Thoracic aorta (tissue), 2 donors: Measurements from ENCODE around the gene GAN. TPM values are rescaled to one million over a fixed set of nuclear protein-coding genes. Genes with fewer than 3 reads are reported as not detected.

ENCODE experiments used
- ATAC-seq: fragments of 150-250 bp; one replicate; pipeline ENCODE4 v1.8.0; 2017; ENCODE audit warnings: low read depth; ENCODE audit not compliant: insufficient number of reproducible peaks, low FRiP score
- DNase-seq: peaks from one replicate; pipeline ENCODE4 v3.0.0-alpha.2; 2020; ENCODE audit warnings: low spot score
- H3K27ac ChIP-seq, 2 donors: fragments of 200-600 bp; sonication (generic); 1 replicate in 1 of 2; 2 replicates in 1 of 2; pipeline ENCODE4 v1.5.1; 2016; ENCODE audit warnings: mild to moderate bottlenecking in 2 of 2, moderate library complexity in 2 of 2
- H3K27me3 ChIP-seq: fragments of 200-600 bp; sonication (generic); replicated peaks from 2 replicates; pipeline ENCODE4 v1.6.0; 2016; ENCODE audit warnings: mild to moderate bottlenecking; ENCODE audit not compliant: insufficient read depth
- H3K36me3 ChIP-seq: fragments of 200-600 bp; sonication (generic); one replicate; pipeline ENCODE4 v1.5.1; 2016
- H3K4me1 ChIP-seq, 2 donors: fragments of 200-600 bp; sonication (generic); 1 replicate in 1 of 2; 2 replicates in 1 of 2; pipeline versions ENCODE4 v1.5.1 to v1.6.0; 2016; ENCODE audit warnings: low read depth in 2 of 2, mild to moderate bottlenecking in 1 of 2; ENCODE audit not compliant: control insufficient read depth in 1 of 2
- H3K4me3 ChIP-seq: fragments of 200-600 bp; sonication (generic); 2 replicates; pipeline ENCODE4 v1.5.1; 2016; ENCODE audit warnings: mild to moderate bottlenecking
- H3K9me3 ChIP-seq: fragments of 200-600 bp; sonication (generic); 2 replicates; pipeline ENCODE4 v1.5.1; 2016
- total RNA-seq, 2 donors: library from RNA; depleted of rRNA; stranded (reverse); fragments of >200 nt; gene quantifications; one replicate each; pipeline versions ENCODE4 v1.1.0 to v1.2.3, GENCODE V29; 2016
- TF ChIP-seq, protein P1 (sequence below): fragments of 200-600 bp; sonication (generic); IDR thresholded peaks from one replicate; pipeline ENCODE4 v1.5.1; 2019; ENCODE audit warnings: antibody characterized with exemption

The GAN gene
- total RNA-seq, 2 donors from 2014 or later: 7.4 to 10.1 TPM

DNA sequence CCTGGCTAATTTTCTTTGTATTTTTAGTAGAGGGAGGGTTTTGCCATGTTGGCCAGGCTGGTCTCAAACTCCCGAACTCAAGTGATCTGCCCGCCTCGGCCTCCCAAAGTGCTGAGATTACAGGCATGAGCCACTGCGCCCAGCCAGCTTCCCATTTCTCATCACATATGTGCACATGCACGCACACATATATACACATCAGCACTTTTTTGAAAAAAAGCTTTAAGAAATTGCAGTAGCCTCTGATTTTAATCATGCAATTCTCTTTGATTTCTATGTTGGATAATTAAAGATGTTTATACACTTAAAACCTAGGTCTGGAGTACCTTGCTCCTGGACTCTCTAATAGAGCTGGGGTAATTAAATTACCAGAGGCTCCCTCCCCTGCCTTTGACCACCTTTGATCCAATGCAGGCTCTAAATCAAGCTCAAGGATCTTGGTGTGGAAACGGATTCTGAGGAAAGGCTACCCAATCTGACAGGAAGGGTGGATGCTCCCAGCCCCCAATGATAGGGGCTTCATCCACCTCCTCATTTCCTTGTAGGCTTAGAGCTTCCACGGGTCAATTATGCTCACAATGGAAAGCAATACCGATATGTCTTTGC is 29.7 kb upstream of the GAN start:
- Histone ChIP-seq H3K27ac (no peak overlapping the region), H3K4me1 (no peaks in the 10 kb centered on the region), H3K4me3 (no peak overlapping the region), H3K27me3 (no peaks in the 10 kb centered on the region), H3K36me3 (no peaks in the 10 kb centered on the region), H3K9me3 (no peaks in the 10 kb centered on the region)
- TF ChIP-seq, protein P1, sequence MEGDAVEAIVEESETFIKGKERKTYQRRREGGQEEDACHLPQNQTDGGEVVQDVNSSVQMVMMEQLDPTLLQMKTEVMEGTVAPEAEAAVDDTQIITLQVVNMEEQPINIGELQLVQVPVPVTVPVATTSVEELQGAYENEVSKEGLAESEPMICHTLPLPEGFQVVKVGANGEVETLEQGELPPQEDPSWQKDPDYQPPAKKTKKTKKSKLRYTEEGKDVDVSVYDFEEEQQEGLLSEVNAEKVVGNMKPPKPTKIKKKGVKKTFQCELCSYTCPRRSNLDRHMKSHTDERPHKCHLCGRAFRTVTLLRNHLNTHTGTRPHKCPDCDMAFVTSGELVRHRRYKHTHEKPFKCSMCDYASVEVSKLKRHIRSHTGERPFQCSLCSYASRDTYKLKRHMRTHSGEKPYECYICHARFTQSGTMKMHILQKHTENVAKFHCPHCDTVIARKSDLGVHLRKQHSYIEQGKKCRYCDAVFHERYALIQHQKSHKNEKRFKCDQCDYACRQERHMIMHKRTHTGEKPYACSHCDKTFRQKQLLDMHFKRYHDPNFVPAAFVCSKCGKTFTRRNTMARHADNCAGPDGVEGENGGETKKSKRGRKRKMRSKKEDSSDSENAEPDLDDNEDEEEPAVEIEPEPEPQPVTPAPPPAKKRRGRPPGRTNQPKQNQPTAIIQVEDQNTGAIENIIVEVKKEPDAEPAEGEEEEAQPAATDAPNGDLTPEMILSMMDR: no peak
- DNase-seq: no peak
- no peak for ATAC-seq

DNA sequence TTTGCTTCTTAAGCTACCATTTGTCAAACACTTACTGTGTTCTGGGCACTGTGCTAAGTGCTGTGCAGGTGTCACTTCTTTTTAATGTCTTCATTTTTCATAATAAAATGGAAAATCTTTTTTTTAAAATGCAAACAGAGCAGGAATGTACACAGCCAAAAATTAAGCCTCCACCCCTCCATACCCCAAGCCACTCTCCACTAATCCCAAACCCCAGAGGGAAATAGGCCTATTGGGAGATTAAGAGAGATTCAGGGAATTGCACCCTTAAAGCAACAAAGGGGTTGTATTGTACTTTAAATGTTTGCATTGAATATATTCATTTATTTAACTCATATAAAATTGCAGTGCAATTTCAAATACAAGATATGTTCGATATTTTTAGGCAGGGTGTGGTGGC is 28.6 kb upstream of the GAN start:
- ATAC-seq: no peak
- Histone ChIP-seq H3K9me3 (no peaks in the 10 kb centered on the region), H3K4me3 (no peak overlapping the region), H3K36me3 (no peaks in the 10 kb centered on the region), H3K4me1 (no peaks in the 10 kb centered on the region), H3K27me3 (no peaks in the 10 kb centered on the region), H3K27ac (no peak overlapping the region)
- DNase-seq: no peak
- TF ChIP-seq, protein P1: no peak

DNA sequence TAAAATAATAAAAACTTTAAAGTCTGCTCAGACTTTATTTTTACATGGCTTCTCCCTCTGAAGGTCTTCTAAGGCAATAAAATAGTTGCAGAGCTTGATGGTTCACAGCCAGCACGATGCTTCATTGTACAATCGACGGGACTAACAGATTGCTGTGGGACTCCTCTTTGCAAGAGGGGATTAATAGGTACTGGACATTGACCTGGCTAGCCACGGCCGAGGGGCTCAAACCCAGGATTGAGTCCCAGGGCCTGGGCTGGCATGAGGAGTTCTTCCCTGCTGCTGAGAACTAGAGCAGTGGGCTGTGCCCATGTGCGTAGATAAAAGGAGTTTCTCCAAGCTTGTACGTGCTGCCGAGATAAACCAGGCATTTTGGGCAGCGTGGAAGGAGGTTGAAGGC is 23.6 kb upstream of the GAN start:
- Histone ChIP-seq H3K36me3 (no peaks in the 10 kb centered on the region), H3K27me3 (no peaks in the 10 kb centered on the region), H3K4me1 (no peaks in the 10 kb centered on the region), H3K27ac (no peak overlapping the region), H3K9me3 (no peaks in the 10 kb centered on the region), H3K4me3 (no peak overlapping the region)
- ATAC-seq: no peak
- TF ChIP-seq, protein P1: no peak
- no peak for DNase-seq

DNA sequence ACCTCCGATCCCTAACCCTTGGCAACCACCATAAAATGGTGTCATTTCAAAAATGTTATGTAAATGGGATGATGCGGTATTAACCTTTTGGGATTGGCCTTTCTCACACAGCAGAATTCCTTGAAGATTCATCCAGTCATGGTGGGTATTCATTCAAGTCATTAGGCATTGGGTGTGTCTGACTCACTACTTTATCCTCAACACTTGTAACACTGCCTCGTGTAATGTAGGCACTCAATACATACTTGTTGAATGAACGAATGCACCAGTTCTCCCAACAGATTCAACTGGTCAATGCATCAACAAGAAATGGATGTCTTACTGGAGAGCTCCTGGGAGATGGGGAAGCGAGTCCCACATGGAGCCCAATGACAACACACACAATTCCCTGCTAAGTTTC is 21.8 kb upstream of the GAN start:
- DNase-seq (no peak), ATAC-seq (no peak)
- no peaks in the 10 kb centered on the region for H3K36me3 ChIP-seq
- no peak overlapping the region for H3K27ac ChIP-seq
- no peaks in the 10 kb centered on the region for H3K4me1 ChIP-seq
- no peak overlapping the region for H3K4me3 ChIP-seq
- H3K9me3 ChIP-seq: no peaks in the 10 kb centered on the region
- TF ChIP-seq, protein P1: no peak
- no peaks in the 10 kb centered on the region for H3K27me3 ChIP-seq

DNA sequence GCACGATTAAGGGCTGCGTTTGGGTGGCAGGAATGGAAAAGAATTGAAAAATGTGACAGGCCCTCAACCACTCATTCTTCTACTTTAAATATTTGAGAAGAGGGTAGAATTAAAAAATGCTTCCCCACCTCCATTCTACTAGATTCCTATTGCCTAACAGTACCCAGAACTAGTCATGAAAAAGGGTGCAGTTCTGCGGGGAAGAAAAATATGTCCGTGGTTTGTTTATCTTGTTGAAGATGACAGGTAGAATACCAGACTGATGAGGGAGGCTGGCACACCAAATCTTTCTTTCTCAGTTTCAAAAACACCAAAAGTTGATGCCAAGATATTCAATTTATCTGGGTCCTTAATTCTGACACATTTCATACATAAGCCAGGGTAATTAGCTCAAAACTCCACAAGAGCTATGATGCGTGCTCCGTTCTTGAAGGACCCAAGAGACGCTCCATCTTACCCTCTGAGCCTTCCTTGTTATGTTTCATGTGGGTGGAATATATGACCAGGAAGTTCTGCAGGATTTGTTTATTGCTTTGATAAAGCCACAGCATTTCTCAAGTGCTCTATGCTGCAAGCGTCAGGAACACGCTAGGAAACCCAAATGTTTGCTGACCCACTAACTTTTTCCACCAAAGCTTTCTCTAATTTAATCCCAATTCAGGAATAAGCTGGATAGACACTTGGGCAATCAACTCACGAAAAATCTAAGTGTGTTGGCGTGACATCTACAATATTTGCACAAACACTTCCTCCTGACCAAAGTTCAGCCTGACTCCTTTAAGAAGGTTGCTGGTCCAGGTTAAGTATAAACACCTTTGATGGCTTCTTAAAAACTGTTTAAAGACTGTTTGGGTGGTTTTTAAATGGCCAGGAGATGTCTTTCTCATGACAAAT is 20.6 kb upstream of the GAN start:
- TF ChIP-seq, protein P1: no peak
- DNase-seq (no peak), ATAC-seq (no peak)
- H3K27me3 ChIP-seq: no peaks in the 10 kb centered on the region
- H3K36me3 ChIP-seq: no peaks in the 10 kb centered on the region
- no peaks in the 10 kb centered on the region for H3K9me3 ChIP-seq
- no peaks in the 10 kb centered on the region for H3K4me1 ChIP-seq
- no peak overlapping the region for H3K27ac ChIP-seq
- no peak overlapping the region for H3K4me3 ChIP-seq
